GM13977 (cell line): ENCODE results near the gene LIPC.

Source experiments
- DNase-seq: peaks from one replicate; pipeline ENCODE4 v3.0.0; 2012; ENCODE audit warnings: low spot score
- in situ Hi-C: fragments of 300-500 bp; cut with MboI; formaldehyde crosslinking; loops from one replicate; pipeline ENCODE4 v1.12.0; 2022; ENCODE audit warnings: low sequenced_read_pairs, low pct_unique_long_range_greater_than_20kb, mixed read lengths, inconsistent platforms; ENCODE audit not compliant: unreplicated experiment
- TF ChIP-seq, protein P1 (sequence below): IDR thresholded peaks from 2 replicates; pipeline ENCODE4 v1.5.1; 2012; ENCODE audit warnings: mild to moderate bottlenecking, control low read depth; ENCODE audit not compliant: insufficient read depth; ENCODE audit errors: extremely low read depth, missing control alignments

Gene LIPC

DNA sequence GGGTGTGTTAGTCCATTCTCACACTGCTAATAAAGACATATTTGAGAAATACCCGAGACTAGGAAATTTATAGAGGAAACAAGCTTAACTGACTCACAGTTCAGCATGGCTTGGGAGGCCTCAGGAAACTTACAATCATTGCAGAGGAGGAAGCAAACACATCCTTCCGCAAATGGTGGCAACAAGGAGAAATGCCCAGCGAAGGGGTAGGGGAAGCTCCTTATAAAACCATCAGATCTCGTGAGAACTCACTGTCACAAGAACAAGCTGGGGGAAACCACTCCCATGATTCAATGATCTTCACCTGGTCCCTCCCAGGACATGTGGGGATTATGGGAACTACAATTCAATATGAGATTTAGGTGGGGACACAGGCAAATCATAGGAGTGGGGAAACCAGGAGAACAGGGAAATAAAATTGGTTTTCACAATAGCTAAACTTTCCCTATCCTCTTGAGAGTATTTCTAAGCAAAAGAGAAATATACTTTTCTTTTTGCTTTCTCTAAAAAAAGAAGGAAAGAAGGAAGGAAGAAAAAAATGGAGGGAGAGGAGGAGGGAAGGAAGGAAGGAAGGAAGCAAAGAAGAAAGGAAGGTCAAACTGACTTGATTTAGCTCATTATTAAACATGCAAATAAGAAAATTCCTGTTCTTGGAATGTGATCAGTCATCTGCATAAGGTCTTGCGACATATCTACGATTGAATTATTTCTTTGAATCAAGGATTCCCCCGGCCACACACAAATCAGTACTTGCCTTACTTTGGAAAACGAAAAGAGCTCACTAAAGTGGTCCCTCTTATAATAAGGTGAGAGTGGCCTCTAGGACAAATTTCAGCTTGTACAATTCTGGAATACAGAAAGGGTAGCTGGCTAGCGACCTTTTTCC is 75.2 kb downstream of the LIPC start:
- TF ChIP-seq, protein P1, sequence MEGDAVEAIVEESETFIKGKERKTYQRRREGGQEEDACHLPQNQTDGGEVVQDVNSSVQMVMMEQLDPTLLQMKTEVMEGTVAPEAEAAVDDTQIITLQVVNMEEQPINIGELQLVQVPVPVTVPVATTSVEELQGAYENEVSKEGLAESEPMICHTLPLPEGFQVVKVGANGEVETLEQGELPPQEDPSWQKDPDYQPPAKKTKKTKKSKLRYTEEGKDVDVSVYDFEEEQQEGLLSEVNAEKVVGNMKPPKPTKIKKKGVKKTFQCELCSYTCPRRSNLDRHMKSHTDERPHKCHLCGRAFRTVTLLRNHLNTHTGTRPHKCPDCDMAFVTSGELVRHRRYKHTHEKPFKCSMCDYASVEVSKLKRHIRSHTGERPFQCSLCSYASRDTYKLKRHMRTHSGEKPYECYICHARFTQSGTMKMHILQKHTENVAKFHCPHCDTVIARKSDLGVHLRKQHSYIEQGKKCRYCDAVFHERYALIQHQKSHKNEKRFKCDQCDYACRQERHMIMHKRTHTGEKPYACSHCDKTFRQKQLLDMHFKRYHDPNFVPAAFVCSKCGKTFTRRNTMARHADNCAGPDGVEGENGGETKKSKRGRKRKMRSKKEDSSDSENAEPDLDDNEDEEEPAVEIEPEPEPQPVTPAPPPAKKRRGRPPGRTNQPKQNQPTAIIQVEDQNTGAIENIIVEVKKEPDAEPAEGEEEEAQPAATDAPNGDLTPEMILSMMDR: no peak
- in situ Hi-C loops: no loop called here
- no peak for DNase-seq

DNA sequence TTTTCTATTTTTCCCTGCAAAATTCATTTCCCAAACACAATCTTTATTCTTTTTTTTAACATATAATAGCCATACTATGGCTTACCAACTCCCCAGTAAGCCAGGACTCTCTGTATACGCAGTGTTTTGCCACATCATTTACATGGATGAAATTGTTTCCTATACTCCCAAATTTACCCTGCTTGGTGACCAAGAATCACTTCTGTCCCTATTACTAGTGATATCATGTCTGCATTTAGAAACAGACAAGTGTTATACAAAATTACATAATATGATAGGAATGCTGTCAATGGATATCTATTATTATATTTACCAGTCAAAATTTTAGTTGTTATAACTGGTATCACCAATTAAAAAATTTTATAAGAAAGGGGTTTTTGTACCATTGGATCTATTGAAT is 77.8 kb downstream of the LIPC start:
- in situ Hi-C loops: no loop called here
- no peak for DNase-seq
- TF ChIP-seq, protein P1: no peak

DNA sequence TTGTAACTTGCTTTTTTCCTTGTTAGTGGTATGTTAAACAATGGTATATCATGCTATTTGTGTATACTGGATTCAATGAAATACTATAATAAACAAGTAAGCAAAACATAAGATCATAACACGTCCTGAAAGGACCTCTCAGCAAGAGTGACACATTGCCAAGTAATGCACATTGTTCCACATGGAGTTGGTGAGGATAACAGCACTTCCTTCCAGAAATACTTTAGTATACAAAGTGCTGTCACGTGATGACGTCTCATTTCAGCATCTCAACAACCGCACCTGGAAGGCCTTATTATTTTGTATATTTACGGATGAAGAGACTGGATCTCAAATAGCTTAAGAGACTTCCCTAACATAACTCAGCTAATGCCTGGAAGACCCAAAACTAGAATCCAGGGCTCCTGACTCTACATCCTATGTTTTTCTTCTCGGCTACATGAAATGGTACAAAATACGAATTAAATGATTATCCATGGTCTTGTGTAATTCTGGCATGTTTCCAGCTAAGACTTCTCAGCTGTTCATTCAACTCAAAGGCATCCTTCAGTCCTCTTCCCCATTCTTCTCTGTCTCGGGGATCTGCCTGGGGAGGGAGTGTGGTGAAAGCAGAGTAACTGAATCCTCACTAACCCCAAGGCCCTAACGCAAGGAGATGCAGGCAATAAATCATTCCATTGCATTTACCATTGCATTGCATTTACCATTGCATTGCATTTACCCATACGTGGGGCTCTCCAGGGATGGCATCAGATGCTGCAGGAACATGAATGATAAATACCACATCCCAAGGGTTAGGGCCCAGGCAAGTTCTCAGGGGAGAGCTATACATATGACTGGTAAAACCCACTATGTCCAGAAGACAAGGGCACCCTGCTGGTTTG is 79.2 kb downstream of the LIPC start:
- TF ChIP-seq, protein P1: no peak
- no peak for DNase-seq
- in situ Hi-C loops: no loop called here

DNA sequence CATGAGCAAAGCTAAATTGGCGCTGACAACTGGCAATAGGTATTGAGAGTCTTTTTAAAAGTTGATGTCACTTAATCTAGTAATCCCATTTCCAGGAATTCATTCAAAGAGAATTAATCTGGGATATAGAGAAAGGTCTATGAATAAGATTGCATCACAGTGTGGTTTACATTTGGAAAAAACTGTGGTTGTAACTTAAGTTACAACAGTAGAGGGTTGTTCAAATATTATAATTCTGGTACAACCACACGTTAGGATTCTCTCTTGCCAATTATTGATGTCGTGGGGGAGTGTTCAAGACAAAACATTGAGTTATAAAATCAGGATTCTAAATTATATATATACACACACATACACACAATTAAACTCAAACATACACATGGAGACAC is 79.8 kb downstream of the LIPC start:
- DNase-seq: no peak
- TF ChIP-seq, protein P1: no peak
- in situ Hi-C loops: no loop called here

DNA sequence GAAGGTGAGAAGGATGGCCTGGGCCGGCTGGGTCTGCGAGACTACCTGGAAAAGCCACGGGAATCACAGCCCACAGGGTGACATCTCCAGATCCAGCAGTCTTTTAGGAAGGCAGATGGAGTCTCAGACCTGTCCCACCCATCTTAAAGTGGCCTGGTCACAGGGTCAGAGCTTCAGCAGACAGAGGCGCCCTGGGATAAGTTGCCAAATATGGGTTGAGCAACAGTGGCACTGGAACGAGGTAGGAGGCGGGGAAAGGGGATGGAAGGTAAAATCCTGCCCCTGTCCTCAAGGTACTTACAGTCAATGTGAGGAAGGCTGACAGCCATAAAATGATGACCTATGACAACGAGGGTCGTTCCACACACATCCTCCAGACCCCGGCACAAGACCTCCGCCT is 80.7 kb downstream of the LIPC start:
- DNase-seq: no peak
- TF ChIP-seq, protein P1: no peak
- in situ Hi-C loops: no loop called here

DNA sequence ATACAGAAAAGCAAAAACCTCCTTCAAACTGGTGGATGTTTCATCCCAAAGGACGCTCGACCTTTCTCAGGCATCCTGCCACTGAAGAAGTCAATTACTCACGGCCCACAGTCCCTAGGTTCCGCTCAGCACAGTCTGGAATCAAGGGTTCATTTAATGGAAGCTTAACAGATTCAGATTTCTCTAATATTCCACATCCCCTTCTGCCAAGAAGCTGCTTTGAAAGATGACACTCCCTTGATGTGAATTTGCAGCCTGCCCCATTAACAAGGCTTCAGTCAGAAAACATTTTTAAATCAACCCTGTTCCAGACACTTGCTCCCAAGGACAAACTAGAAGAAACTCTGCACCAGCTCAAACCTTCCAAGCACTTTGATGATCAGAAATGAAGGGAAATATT is 81.2 kb downstream of the LIPC start:
- TF ChIP-seq, protein P1: no peak
- in situ Hi-C loops: no loop called here
- DNase-seq: no peak
